Epithelial cell of esophagus (primary cell): ENCODE measurements around the gene MRTO4.
"Not testable (repeated sequence)": the region's sequence is repeated elsewhere in the genome, so short reads cannot be mapped to it uniquely, and the experiment has no call there.

Source experiments
- DNase-seq: peaks from one replicate; pipeline ENCODE4 v3.0.0; 2010; ENCODE audit warnings: low read depth
- H3K4me3 ChIP-seq: 2 replicates; pipeline ENCODE4 v1.5.1; 2011; ENCODE audit warnings: mild to moderate bottlenecking, low read length, control low read depth
- CTCF ChIP-seq: IDR thresholded peaks from 2 replicates; pipeline ENCODE4 v1.5.1; 2011; ENCODE audit warnings: low read depth, mild to moderate bottlenecking, low read length, control low read depth, inconsistent platforms; ENCODE audit not compliant: insufficient read depth; ENCODE audit errors: missing control alignments

Gene MRTO4

DNA sequence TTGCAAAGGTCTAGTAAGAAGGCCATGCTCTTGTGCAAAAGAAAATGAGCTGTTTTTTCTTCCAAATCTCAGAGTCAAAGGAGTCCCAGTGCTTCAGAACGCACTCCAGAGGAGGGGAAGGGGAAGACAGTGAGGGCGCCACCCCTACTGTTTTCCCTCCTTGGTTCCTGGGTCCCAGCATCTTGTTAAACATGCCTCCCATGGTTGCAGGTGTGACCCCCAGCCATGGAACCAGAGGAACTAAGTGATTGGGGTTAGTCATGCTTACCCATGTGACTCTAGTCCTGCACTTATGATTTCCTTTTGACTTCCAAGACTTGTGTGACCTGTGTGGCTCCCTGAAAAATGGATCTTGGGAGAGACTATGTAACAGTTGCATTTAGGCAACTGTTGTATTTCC lies 43.0 kb downstream of the MRTO4 start:
- TF ChIP-seq CTCF, result no peak
- no peak overlapping the region for H3K4me3 ChIP-seq
- no peak for DNase-seq

DNA sequence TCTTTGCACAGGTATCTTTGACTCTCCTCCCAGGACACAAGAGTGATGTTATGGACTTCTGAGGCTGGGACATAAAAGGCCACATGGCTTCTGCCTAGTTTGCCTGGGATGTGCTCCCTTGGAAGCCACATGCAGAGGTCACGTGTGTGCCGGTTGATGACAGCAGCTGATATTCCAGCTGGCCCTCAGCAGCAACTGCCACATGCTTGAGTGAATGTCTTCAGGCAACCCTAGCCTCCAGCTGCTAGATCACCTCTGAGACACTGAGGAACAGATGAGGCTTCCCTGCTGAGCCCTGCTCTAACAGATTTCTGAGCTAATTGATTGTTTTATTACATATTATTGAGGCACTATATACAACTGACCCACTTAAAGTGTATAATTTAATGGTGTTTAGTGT lies 48.6 kb downstream of the MRTO4 start:
- no peak for TF ChIP-seq CTCF
- no peak for DNase-seq
- no peak overlapping the region for H3K4me3 ChIP-seq

- not testable (repeated sequence) for H3K4me3 ChIP-seq, DNase-seq
These were observed 52.5 kb downstream of the MRTO4 start for GRCh38 chr1:19304081-19304480.

- TF ChIP-seq CTCF, result no peak
- no peak overlapping the region for H3K4me3 ChIP-seq
- DNase-seq, result no peak
These were observed 54.3 kb downstream of the MRTO4 start for GRCh38 chr1:19305880-19306279.

- no peak overlapping the region for H3K4me3 ChIP-seq
- no peak for DNase-seq
- TF ChIP-seq CTCF, result no peak
These were observed 55.3 kb downstream of the MRTO4 start for GRCh38 chr1:19306941-19307340.

DNA sequence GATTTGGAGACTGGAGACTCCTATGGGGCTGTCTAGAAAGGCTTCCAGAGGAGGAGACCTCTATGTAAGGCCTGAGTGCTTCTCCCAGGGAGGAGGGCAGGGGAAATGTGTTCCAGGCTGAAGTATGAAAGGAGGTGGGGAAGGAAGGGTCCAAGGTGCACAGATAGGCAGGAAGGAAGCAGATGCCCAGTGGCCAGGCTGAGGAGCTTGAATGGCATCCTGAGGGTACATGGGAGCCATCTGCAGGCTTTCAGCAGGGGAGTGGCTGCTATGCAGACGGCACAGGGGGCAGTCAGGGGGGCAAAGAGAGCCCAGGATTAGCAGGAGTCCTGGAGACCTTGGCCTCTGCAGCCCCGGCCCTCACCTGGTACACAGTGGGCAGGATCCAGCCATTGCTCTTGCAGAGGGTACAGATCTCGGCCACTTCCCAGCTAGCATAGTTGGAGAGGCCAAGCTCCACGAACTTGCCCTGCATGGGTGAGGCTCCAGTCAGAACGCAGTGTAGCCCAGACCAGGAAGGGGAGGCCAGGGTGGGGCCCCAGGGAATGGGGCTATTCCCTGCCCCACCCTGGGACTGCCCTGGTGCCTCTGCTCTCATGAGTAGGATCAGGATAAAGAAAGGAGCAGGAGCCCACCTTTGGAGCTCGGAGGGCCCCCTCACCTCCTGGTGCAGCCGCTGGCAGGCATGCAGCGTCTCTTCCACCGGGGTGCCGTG lies 56.3 kb downstream of the MRTO4 start:
- no peak for DNase-seq
- H3K4me3 ChIP-seq, result no peak overlapping the region
- TF ChIP-seq CTCF, result no peak

GRCh38 chr1:19308509-19308907 lies 56.9 kb downstream of the MRTO4 start:
- TF ChIP-seq CTCF, result no peak
- no peak overlapping the region for H3K4me3 ChIP-seq
- no peak for DNase-seq
